Esophagus muscularis mucosa (tissue), 4 donors: ENCODE data around the gene CNOT2. TPM values are rescaled to one million over a fixed set of nuclear protein-coding genes. Genes with fewer than 3 reads are reported as not detected.
A peak's percentile ranks its signal among the peaks of the same experiment; 100 is the strongest.

Experiments used
- DNase-seq: peaks from one replicate; pipeline ENCODE4 v3.0.0-alpha.2; 2017; ENCODE audit errors: extremely low spot score
- H3K27ac ChIP-seq, 4 donors: fragments of 200-600 bp; sonication (generic); replicated peaks in 1 of 4; 1 replicate in 3 of 4; 2 replicates in 1 of 4; pipeline ENCODE4 v1.5.1; 2016 to 2019; ENCODE audit warnings: mild to moderate bottlenecking in 1 of 4
- H3K27me3 ChIP-seq, 4 donors: fragments of 200-600 bp; sonication (generic); one replicate each; pipeline versions ENCODE4 v1.5.1 to v1.6.0; 2016 to 2019
- H3K36me3 ChIP-seq, 4 donors: fragments of 200-600 bp; sonication (generic); one replicate each; pipeline ENCODE4 v1.5.1; 2016 to 2019
- H3K4me1 ChIP-seq, 4 donors: fragments of 200-600 bp; sonication (generic); one replicate each; pipeline ENCODE4 v1.5.1; 2016 to 2019
- H3K4me3 ChIP-seq, 4 donors: fragments of 200-600 bp; sonication (generic); 1 replicate in 2 of 4; 2 replicates in 2 of 4; pipeline ENCODE4 v1.5.1; 2016 to 2019; ENCODE audit warnings: mild to moderate bottlenecking in 4 of 4, moderate library complexity in 1 of 4
- H3K9me3 ChIP-seq, 4 donors: fragments of 200-600 bp; sonication (generic); 1 replicate in 3 of 4; 2 replicates in 1 of 4; pipeline ENCODE4 v1.5.1; 2016 to 2019
- CTCF ChIP-seq, 3 experiments: fragments of 200-600 bp in 2 of 3; fragments of 450-650 bp in 1 of 3; sonication (generic) in 2 of 3; IDR thresholded peaks; one replicate each; pipeline ENCODE4 v1.5.1; 2017 to 2019; ENCODE audit warnings: antibody characterized with exemption in 3 of 3, mild to moderate bottlenecking in 2 of 3, moderate library complexity in 1 of 3
- EP300 ChIP-seq: sonication (generic); formaldehyde crosslinking; IDR thresholded peaks from one replicate; pipeline ENCODE4 v1.6.1; 2017; ENCODE audit warnings: antibody characterized with exemption
- POLR2A ChIP-seq: fragments of 450-650 bp; IDR thresholded peaks from one replicate; pipeline ENCODE4 v1.6.1; 2017; ENCODE audit warnings: antibody characterized with exemption, moderate library complexity, mild to moderate bottlenecking, low read depth
- POLR2AphosphoS5 ChIP-seq, 2 donors: sonication (generic); formaldehyde crosslinking; IDR thresholded peaks; one replicate each; pipeline ENCODE4 v1.6.1; 2017; ENCODE audit warnings: antibody characterized with exemption in 2 of 2
- WGBS: methylation state at CpG from one replicate; pipeline ENCODE4 v1.1.5; 2018; 5-methylcytosine and 5-hydroxymethylcytosine counted together
- intact Hi-C: fragments of 100-400 bp; cut with DNase I; formaldehyde crosslinking; loops from one replicate; pipeline ENCODE4 v1.15.1; 2023
- total RNA-seq, 4 donors: library from RNA; depleted of rRNA; stranded (reverse); fragments of >200 nt; gene quantifications; one replicate each; pipeline versions ENCODE4 v1.1.0 to v1.2.1, GENCODE V29; 2016

The CNOT2 gene, protein sequence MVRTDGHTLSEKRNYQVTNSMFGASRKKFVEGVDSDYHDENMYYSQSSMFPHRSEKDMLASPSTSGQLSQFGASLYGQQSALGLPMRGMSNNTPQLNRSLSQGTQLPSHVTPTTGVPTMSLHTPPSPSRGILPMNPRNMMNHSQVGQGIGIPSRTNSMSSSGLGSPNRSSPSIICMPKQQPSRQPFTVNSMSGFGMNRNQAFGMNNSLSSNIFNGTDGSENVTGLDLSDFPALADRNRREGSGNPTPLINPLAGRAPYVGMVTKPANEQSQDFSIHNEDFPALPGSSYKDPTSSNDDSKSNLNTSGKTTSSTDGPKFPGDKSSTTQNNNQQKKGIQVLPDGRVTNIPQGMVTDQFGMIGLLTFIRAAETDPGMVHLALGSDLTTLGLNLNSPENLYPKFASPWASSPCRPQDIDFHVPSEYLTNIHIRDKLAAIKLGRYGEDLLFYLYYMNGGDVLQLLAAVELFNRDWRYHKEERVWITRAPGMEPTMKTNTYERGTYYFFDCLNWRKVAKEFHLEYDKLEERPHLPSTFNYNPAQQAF
- 10 to 100 TPM; 55.6 to 87.6 (median 82.7) TPM for total RNA-seq

- H3K4me1 ChIP-seq, result peaks cover 44 to 49% (median 47%) of the 10 kb centered on the region in 4 donors
- DNase-seq, result peak; percentile 97
- H3K27me3 ChIP-seq, result no peaks in the 10 kb centered on the region
- H3K36me3 ChIP-seq, result peaks cover 0 to 27% (median 12%) of the 10 kb centered on the region in 4 donors
- H3K9me3 ChIP-seq, result no peaks in the 10 kb centered on the region
- WGBS, result 0% methylated on average over 20 of the region's 64 CpGs
- peak within 1 kb of the TSS; percentile 85 to 97 (median 90) for H3K4me3 ChIP-seq
- no peak for TF ChIP-seq POLR2A
- TF ChIP-seq POLR2AphosphoS5 (IDR thresholded peaks at IDR 0.05), result peak; percentile 76 to 77
- peak within 1 kb of the TSS; percentile 93 to 98 (median 96) for H3K27ac ChIP-seq
- intact Hi-C loops, result loop anchor here (10.0 kb wide), 2 partner anchors 122 to 332 kb away; partner anchors contain the start of gene KCNMB4
Measured at GRCh38 chr12:70242695-70243509, at the start of gene CNOT2. CNOT2 (plus strand) TSS chr12:70243433; CDS start chr12:70278227, 34,794 bp downstream.

DNA sequence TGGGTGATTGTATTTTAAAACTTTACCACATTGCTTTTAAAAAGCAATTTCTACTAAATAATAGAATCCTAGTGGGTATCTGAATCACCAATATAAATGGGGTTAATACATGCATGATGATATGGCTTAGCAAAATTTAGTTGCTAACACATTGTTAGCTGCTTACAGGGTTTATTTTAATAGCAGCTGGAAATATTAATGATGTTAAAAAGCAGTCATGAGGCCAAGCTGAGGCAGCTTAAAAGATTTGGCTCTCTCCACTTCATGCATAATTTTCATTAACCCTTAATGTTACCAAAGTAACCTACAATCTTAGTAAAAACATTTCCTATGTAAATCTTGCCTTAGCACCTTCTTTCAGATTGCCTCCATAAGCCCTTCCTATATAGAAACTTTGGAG lies 49.2 kb upstream of the CNOT2 start:
- intact Hi-C loops, result no loop called here
- Histone ChIP-seq H3K4me1 (peaks cover 0 to 10% (median 2%) of the 10 kb centered on the region in 4 donors), H3K4me3 (no peak overlapping the region), H3K27me3 (no peaks in the 10 kb centered on the region), H3K36me3 (no peaks in the 10 kb centered on the region), H3K27ac (no peak overlapping the region), H3K9me3 (no peaks in the 10 kb centered on the region)
- DNase-seq, result no peak
- TF ChIP-seq EP300 (no peak), POLR2AphosphoS5 (IDR thresholded peaks at IDR 0.05) (no peak), CTCF (IDR thresholded peaks at IDR 0.05) (no peak)

- Histone ChIP-seq H3K27me3 (no peaks in the 10 kb centered on the region), H3K27ac (no peak overlapping the region), H3K36me3 (no peaks in the 10 kb centered on the region), H3K9me3 (no peaks in the 10 kb centered on the region), H3K4me3 (no peak overlapping the region), H3K4me1 (peaks cover 0 to 10% (median 2%) of the 10 kb centered on the region in 4 donors)
- no peak for TF ChIP-seq CTCF (IDR thresholded peaks at IDR 0.05)
- TF ChIP-seq EP300, result no peak
- TF ChIP-seq POLR2AphosphoS5 (IDR thresholded peaks at IDR 0.05), result no peak
- no peak for TF ChIP-seq POLR2A
- 62% methylated on average over 1 of the region's 1 CpG for WGBS
- DNase-seq, result no peak
- intact Hi-C loops, result no loop called here
Measured at GRCh38 chr12:70196811-70197281, 46.4 kb upstream of the CNOT2 start.

DNA sequence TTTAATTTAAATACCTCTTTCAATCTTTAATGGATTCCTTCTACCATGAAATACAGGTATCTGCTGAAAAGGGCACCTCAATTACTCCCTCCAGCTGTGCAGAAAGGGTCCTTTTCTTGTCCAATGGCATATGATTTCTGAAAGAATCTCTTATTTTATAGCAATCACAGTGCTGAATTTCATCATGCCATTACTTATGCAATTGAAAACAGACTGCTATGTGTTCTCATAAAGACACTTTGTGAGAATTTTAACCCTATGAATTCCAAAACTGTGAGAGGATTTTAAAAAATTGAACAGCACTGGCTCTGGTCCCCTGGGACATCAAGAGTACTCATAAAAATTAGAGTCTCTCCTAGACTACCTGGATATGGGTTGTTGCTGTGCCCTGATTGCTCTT lies 45.9 kb upstream of the CNOT2 start:
- H3K9me3 ChIP-seq, result no peaks in the 10 kb centered on the region
- no peak for DNase-seq
- no peaks in the 10 kb centered on the region for H3K27me3 ChIP-seq
- no peak overlapping the region for H3K4me3 ChIP-seq
- intact Hi-C loops, result no loop called here
- no peaks in the 10 kb centered on the region for H3K36me3 ChIP-seq
- H3K27ac ChIP-seq, result no peak overlapping the region
- TF ChIP-seq EP300 (no peak), CTCF (IDR thresholded peaks at IDR 0.05) (no peak)
- peaks cover 0 to 10% (median 2%) of the 10 kb centered on the region in 4 donors for H3K4me1 ChIP-seq

DNA sequence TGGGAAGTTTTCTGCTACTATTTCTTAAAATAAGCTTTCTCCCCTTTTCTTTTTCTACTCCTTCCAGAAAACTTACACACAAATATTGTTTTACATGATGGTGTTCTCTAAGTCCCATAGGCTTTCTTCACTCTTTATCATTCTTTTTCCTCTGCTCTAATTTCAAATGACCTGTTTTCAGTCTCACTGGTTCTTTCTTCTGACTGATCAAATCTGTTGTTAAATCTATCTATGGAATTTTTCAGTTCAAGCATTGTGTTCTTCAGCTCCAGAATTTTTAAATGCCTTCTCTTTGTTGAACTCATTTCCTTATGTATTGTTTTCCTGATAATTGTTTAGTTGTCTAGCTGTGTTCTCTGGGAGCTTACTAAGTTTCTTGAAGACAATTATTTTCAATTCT lies 29.5 kb upstream of the CNOT2 start:
- DNase-seq, result no peak
- Histone ChIP-seq H3K4me3 (no peak overlapping the region), H3K4me1 (no peaks in the 10 kb centered on the region), H3K9me3 (peaks cover 0 to 21% (median 13%) of the 10 kb centered on the region in 4 donors), H3K27me3 (no peaks in the 10 kb centered on the region), H3K27ac (no peak overlapping the region), H3K36me3 (no peaks in the 10 kb centered on the region)
- intact Hi-C loops, result no loop called here
- no peak for TF ChIP-seq EP300
- no peak for TF ChIP-seq POLR2AphosphoS5 (IDR thresholded peaks at IDR 0.05)
- TF ChIP-seq POLR2A, result no peak
- no peak for TF ChIP-seq CTCF (IDR thresholded peaks at IDR 0.05)
